SK-N-SH treated with all-trans-retinoic acid at 6 μM for 48 hours (cell line): ENCODE data around the gene PCSK5.

Source experiments
- ARNTL ChIP-seq: fragments of 450-650 bp; formaldehyde crosslinking; IDR thresholded peaks from 2 replicates; pipeline ENCODE4 v1.5.0; 2020; ENCODE audit warnings: low read depth, mild to moderate bottlenecking, moderate library complexity, borderline replicate concordance
- BACH2 ChIP-seq: fragments of 250-450 bp; sonication (Bioruptor Pico); IDR thresholded peaks from 2 replicates; pipeline ENCODE4 v1.9.0; 2021; ENCODE audit warnings: mild to moderate bottlenecking, borderline replicate concordance
- OSR1 ChIP-seq: fragments of 250-450 bp; sonication (Bioruptor Pico); IDR thresholded peaks from 2 replicates; pipeline ENCODE4 v1.8.0; 2022; ENCODE audit warnings: moderate library complexity, mild to moderate bottlenecking, inconsistent platforms
- RARB ChIP-seq: fragments of 250-450 bp; sonication (Bioruptor Pico); IDR thresholded peaks from 2 replicates; pipeline ENCODE4 v1.8.0; 2021; ENCODE audit warnings: mild to moderate bottlenecking, moderate library complexity
- SNAI2 ChIP-seq: fragments of 250-450 bp; sonication (Bioruptor Pico); IDR thresholded peaks from 2 replicates; pipeline ENCODE4 v1.5.0; 2020; ENCODE audit warnings: mild to moderate bottlenecking, moderate library complexity
- TOX ChIP-seq: fragments of 250-450 bp; sonication (Bioruptor Pico); IDR thresholded peaks from 2 replicates; pipeline ENCODE4 v1.8.0; 2021; ENCODE audit warnings: mild to moderate bottlenecking, moderate library complexity, borderline replicate concordance
- ZC3H10 ChIP-seq: fragments of 250-450 bp; sonication (Bioruptor Pico); IDR thresholded peaks from 2 replicates; pipeline ENCODE4 v1.5.1; 2021; ENCODE audit warnings: mild to moderate bottlenecking, moderate library complexity
- ZFP3 ChIP-seq: fragments of 250-450 bp; sonication (Bioruptor Pico); IDR thresholded peaks from 2 replicates; pipeline ENCODE4 v1.5.0; 2020; ENCODE audit warnings: mild to moderate bottlenecking, moderate library complexity
- ZFP30 ChIP-seq: fragments of 450-650 bp; formaldehyde crosslinking; IDR thresholded peaks from 2 replicates; pipeline ENCODE4 v1.5.0; 2022; ENCODE audit warnings: mild to moderate bottlenecking, moderate library complexity
- ZNF565 ChIP-seq: fragments of 450-650 bp; formaldehyde crosslinking; conservative IDR thresholded peaks from 2 replicates; pipeline ENCODE4 v1.5.0; 2020; ENCODE audit warnings: low read depth, mild to moderate bottlenecking, moderate library complexity
- ZNF70 ChIP-seq: fragments of 450-650 bp; formaldehyde crosslinking; IDR thresholded peaks from 2 replicates; pipeline ENCODE4 v1.5.0; 2020; ENCODE audit warnings: mild to moderate bottlenecking, moderate library complexity
- TF ChIP-seq, protein P1 (sequence below): fragments of 250-450 bp; sonication (Bioruptor Pico); IDR thresholded peaks from 2 replicates; pipeline ENCODE4 v1.5.1; 2020; ENCODE audit warnings: low read depth, mild to moderate bottlenecking, moderate library complexity
- TF ChIP-seq, protein P2 (sequence below): fragments of 250-450 bp; sonication (Bioruptor Pico); IDR thresholded peaks from 2 replicates; pipeline ENCODE4 v1.5.0; 2020; ENCODE audit warnings: mild to moderate bottlenecking, moderate library complexity
- TF ChIP-seq, protein P3 (sequence below): fragments of 250-450 bp; sonication (Bioruptor Pico); IDR thresholded peaks from 2 replicates; pipeline ENCODE4 v1.8.0; 2020; ENCODE audit warnings: mild to moderate bottlenecking, moderate library complexity, borderline replicate concordance

DNA sequence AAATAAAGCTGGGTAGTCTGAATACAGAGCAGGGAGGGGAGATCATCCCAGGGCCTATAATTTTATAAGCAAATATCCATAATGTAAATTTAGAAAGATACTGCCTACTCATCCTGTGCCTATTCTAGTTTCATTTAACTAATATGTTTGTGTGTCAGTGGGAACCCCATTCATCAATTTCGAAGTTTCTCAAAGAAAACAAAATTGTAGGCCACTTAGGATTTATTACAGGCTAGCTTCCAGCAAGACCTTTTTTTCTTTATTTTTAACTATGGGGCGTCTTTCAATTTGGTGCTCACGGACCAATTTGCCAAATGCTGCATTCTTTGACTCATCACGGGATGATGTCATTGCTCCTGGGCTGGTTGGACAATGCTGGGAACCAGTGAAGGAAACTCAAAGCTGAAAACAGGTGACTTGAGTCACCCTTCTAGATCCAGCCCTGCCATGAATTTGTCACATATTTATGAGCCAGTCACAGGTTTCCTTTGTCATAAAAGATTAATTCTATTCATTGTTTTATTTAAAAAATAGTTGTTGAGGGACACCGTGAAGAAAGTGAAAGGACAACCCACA is 13.4 kb downstream of the PCSK5 start:
- no peak for TF ChIP-seq ZFP3 (CRISPR knock-in tag)
- no peak for TF ChIP-seq ZC3H10 (CRISPR knock-in tag)
- no peak for TF ChIP-seq RARB (CRISPR knock-in tag)
- TF ChIP-seq BACH2: no peak
- TF ChIP-seq ZNF565 (CRISPR knock-in tag): no peak
- TF ChIP-seq ARNTL (CRISPR knock-in tag): no peak
- no peak for TF ChIP-seq OSR1
- TF ChIP-seq, protein P1, sequence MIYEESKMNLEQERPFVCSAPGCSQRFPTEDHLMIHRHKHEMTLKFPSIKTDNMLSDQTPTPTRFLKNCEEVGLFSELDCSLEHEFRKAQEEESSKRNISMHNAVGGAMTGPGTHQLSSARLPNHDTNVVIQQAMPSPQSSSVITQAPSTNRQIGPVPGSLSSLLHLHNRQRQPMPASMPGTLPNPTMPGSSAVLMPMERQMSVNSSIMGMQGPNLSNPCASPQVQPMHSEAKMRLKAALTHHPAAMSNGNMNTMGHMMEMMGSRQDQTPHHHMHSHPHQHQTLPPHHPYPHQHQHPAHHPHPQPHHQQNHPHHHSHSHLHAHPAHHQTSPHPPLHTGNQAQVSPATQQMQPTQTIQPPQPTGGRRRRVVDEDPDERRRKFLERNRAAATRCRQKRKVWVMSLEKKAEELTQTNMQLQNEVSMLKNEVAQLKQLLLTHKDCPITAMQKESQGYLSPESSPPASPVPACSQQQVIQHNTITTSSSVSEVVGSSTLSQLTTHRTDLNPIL (CRISPR knock-in tag): no peak
- TF ChIP-seq, protein P2, sequence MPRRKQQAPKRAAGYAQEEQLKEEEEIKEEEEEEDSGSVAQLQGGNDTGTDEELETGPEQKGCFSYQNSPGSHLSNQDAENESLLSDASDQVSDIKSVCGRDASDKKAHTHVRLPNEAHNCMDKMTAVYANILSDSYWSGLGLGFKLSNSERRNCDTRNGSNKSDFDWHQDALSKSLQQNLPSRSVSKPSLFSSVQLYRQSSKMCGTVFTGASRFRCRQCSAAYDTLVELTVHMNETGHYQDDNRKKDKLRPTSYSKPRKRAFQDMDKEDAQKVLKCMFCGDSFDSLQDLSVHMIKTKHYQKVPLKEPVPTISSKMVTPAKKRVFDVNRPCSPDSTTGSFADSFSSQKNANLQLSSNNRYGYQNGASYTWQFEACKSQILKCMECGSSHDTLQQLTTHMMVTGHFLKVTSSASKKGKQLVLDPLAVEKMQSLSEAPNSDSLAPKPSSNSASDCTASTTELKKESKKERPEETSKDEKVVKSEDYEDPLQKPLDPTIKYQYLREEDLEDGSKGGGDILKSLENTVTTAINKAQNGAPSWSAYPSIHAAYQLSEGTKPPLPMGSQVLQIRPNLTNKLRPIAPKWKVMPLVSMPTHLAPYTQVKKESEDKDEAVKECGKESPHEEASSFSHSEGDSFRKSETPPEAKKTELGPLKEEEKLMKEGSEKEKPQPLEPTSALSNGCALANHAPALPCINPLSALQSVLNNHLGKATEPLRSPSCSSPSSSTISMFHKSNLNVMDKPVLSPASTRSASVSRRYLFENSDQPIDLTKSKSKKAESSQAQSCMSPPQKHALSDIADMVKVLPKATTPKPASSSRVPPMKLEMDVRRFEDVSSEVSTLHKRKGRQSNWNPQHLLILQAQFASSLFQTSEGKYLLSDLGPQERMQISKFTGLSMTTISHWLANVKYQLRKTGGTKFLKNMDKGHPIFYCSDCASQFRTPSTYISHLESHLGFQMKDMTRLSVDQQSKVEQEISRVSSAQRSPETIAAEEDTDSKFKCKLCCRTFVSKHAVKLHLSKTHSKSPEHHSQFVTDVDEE (CRISPR knock-in tag): no peak
- no peak for TF ChIP-seq SNAI2 (CRISPR knock-in tag)
- TF ChIP-seq, protein P3, sequence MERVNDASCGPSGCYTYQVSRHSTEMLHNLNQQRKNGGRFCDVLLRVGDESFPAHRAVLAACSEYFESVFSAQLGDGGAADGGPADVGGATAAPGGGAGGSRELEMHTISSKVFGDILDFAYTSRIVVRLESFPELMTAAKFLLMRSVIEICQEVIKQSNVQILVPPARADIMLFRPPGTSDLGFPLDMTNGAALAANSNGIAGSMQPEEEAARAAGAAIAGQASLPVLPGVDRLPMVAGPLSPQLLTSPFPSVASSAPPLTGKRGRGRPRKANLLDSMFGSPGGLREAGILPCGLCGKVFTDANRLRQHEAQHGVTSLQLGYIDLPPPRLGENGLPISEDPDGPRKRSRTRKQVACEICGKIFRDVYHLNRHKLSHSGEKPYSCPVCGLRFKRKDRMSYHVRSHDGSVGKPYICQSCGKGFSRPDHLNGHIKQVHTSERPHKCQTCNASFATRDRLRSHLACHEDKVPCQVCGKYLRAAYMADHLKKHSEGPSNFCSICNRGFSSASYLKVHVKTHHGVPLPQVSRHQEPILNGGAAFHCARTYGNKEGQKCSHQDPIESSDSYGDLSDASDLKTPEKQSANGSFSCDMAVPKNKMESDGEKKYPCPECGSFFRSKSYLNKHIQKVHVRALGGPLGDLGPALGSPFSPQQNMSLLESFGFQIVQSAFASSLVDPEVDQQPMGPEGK (CRISPR knock-in tag): no peak
- TF ChIP-seq ZFP30 (CRISPR knock-in tag): no peak
- TF ChIP-seq ZNF70: no peak
- TF ChIP-seq TOX (CRISPR knock-in tag): no peak
